Measurements from ENCODE around the gene SLC24A3. TPM values are rescaled to one million over a fixed set of nuclear protein-coding genes. Genes with fewer than 3 reads are reported as not detected.
A peak's percentile ranks its signal among the peaks of the same experiment; 100 is the strongest.

Gene SLC24A3
- total and polyA plus RNA-seq, 2 donors from 2014 or later, result 0.86 to 5.2 TPM

- TF ChIP-seq, protein P1, sequence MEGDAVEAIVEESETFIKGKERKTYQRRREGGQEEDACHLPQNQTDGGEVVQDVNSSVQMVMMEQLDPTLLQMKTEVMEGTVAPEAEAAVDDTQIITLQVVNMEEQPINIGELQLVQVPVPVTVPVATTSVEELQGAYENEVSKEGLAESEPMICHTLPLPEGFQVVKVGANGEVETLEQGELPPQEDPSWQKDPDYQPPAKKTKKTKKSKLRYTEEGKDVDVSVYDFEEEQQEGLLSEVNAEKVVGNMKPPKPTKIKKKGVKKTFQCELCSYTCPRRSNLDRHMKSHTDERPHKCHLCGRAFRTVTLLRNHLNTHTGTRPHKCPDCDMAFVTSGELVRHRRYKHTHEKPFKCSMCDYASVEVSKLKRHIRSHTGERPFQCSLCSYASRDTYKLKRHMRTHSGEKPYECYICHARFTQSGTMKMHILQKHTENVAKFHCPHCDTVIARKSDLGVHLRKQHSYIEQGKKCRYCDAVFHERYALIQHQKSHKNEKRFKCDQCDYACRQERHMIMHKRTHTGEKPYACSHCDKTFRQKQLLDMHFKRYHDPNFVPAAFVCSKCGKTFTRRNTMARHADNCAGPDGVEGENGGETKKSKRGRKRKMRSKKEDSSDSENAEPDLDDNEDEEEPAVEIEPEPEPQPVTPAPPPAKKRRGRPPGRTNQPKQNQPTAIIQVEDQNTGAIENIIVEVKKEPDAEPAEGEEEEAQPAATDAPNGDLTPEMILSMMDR (IDR thresholded peaks at IDR 0.05; ENCODE audit: borderline replicate concordance, extremely low read depth, insufficient read depth), result peak; percentile 57
- intact Hi-C loops (cut with DNase I), result no loop called here
- H3K36me3 ChIP-seq (ENCODE audit: control insufficient read depth in 2 of 3, insufficient read depth in 3 of 3, low read length in 3 of 3), result no peaks in the 10 kb centered on the region
- DNase-seq (peak; percentile 46 to 93 (median 59)), FAIRE-seq (no peak)
- H3K9me3 ChIP-seq (ENCODE audit: control insufficient read depth in 2 of 3, insufficient read depth in 1 of 3, low read length in 3 of 3), result no peaks in the 10 kb centered on the region
- H3K9ac ChIP-seq (ENCODE audit: low read length in 3 of 3), result no peak overlapping the region
- no peak overlapping the region for H3K4me3 ChIP-seq (ENCODE audit: low read length in 3 of 3)
- no peak overlapping the region for H3K27ac ChIP-seq (ENCODE audit: low read depth in 2 of 2, low read length in 2 of 2)
- H3K27me3 ChIP-seq (ENCODE audit: control insufficient read depth, insufficient read depth, low read length), result no peaks in the 10 kb centered on the region
- H3K4me1 ChIP-seq (ENCODE audit: control insufficient read depth in 2 of 3, insufficient read depth in 2 of 3, low read depth in 1 of 3, low read length in 3 of 3), result peaks cover 0 to 4% (median 0%) of the 10 kb centered on the region in 3 donors
These were observed 475.8 kb downstream of the SLC24A3 start for GRCh38 chr20:19688031-19688806.

- DNase-seq, result no peak
- Histone ChIP-seq H3K9ac (ENCODE audit: low read length in 3 of 3) (no peak overlapping the region), H3K4me3 (ENCODE audit: low read length in 3 of 3) (no peak overlapping the region), H3K27ac (ENCODE audit: low read depth in 2 of 2, low read length in 2 of 2) (no peak overlapping the region), H3K27me3 (ENCODE audit: control insufficient read depth, insufficient read depth, low read length) (no peaks in the 10 kb centered on the region), H3K36me3 (ENCODE audit: control insufficient read depth in 2 of 3, insufficient read depth in 3 of 3, low read length in 3 of 3) (no peaks in the 10 kb centered on the region), H3K4me1 (ENCODE audit: control insufficient read depth in 2 of 3, insufficient read depth in 2 of 3, low read depth in 1 of 3, low read length in 3 of 3) (peaks cover 0 to 4% (median 0%) of the 10 kb centered on the region in 3 donors), H3K9me3 (ENCODE audit: control insufficient read depth in 2 of 3, insufficient read depth in 1 of 3, low read length in 3 of 3) (no peaks in the 10 kb centered on the region)
- intact Hi-C loops (cut with DNase I), result loop anchor here (10.0 kb wide), 2 partner anchors 94 to 304 kb away; no protein-coding TSS in a partner anchor
- TF ChIP-seq, protein P1 (IDR thresholded peaks at IDR 0.05; ENCODE audit: borderline replicate concordance, extremely low read depth, insufficient read depth), result no peak
- no peak for FAIRE-seq
These were observed 478.0 kb downstream of the SLC24A3 start for GRCh38 chr20:19690462-19690861.

GRCh38 chr20:19691125-19691524, 478.7 kb downstream of the SLC24A3 start:
- no peak overlapping the region for H3K4me3 ChIP-seq (ENCODE audit: low read length in 3 of 3)
- H3K27me3 ChIP-seq (ENCODE audit: control insufficient read depth, insufficient read depth, low read length), result no peaks in the 10 kb centered on the region
- no peaks in the 10 kb centered on the region for H3K36me3 ChIP-seq (ENCODE audit: control insufficient read depth in 2 of 3, insufficient read depth in 3 of 3, low read length in 3 of 3)
- peaks cover 0 to 4% (median 0%) of the 10 kb centered on the region in 3 donors for H3K4me1 ChIP-seq (ENCODE audit: control insufficient read depth in 2 of 3, insufficient read depth in 2 of 3, low read depth in 1 of 3, low read length in 3 of 3)
- DNase-seq, result no peak
- H3K9ac ChIP-seq (ENCODE audit: low read length in 3 of 3), result no peak overlapping the region
- FAIRE-seq, result no peak
- no peaks in the 10 kb centered on the region for H3K9me3 ChIP-seq (ENCODE audit: control insufficient read depth in 2 of 3, insufficient read depth in 1 of 3, low read length in 3 of 3)
- TF ChIP-seq, protein P1 (IDR thresholded peaks at IDR 0.05; ENCODE audit: borderline replicate concordance, extremely low read depth, insufficient read depth), result no peak
- intact Hi-C loops (cut with DNase I), result loop anchor here (10.0 kb wide), 2 partner anchors 94 to 304 kb away; no protein-coding TSS in a partner anchor
- H3K27ac ChIP-seq (ENCODE audit: low read depth in 2 of 2, low read length in 2 of 2), result no peak overlapping the region

Measured in kidney (tissue), 14 donors.